ENCODE measurements around the gene BEST4. TPM values are rescaled to one million over a fixed set of nuclear protein-coding genes. Genes with fewer than 3 reads are reported as not detected.
"Not testable (repeated sequence)": the region's sequence is repeated elsewhere in the genome, so short reads cannot be mapped to it uniquely, and the experiment has no call there.

Gene BEST4
- total and polyA plus RNA-seq, 9 donors = 0.25 to 1.7 (median 0.63) TPM

GRCh38 chr1:44775930-44776729, 11.8 kb downstream of the BEST4 start:
- Histone ChIP-seq H3K4me1 (ENCODE audit: insufficient read depth) (peaks cover 5% of the 10 kb centered on the region), H3K27ac (peak overlapping the region; percentile 81 to 94), H3K36me3 (no peaks in the 10 kb centered on the region), H3K27me3 (no peaks in the 10 kb centered on the region), H3K4me3 (peak overlapping the region; percentile 74), H3K9me3 (no peaks in the 10 kb centered on the region)
- intact Hi-C loops (cut with DNase I) = no loop called here
- DNase-seq = no peak
- TF ChIP-seq EP300 (IDR thresholded peaks at IDR 0.05) (no peak), CTCF (IDR thresholded peaks at IDR 0.05) (no peak), POLR2A (IDR thresholded peaks at IDR 0.05) (no peak)
- WGBS, 3 donors = 1 to 4% (median 3%) methylated on average over 25 to 36 of the region's 36 CpGs

DNA sequence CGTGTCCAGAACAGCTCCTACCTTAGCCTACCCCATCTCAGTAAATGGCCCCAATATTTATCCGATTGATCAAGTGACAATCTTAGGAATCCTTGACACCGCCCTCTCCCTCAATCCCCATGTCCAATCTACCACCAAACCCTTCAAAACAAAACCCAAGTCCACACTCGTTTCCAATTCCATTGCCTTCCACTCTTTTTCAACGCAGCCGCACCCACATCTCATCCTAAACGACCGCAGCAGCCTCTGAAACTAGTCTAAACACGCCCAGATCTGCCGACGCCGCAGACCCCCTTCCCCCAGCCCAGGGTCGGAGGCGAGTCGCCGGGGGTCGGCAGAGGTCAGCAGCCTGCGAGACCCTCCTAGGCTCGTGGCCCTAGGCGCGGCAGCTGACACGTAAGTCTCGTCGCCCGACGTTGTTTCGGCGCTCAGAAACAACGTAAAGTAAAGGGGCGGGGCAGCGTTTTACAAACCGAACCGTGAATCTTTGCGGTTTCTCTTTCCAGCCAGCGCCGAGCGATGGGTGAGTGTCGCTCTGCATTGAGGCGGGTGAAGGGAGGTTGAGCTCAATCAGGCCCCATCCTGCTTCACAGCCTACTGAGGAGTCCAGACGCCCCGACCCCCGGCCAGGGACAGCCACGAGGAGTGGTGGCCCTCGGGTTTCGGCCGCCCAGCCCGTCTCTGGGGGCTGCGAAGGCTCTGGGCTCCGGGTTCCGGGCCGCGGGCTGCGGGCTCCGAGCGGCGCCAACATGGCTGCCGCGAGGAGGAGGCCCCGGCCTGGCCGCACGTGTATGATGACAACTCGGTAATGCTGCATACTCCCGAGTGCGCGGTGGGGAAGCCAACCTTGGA, 12.7 kb downstream of the BEST4 start, which contains the start of gene RPS8:
Gene RPS8, plus strand, starts transcription at position 463 of the 852 bp plus-strand sequence. Its CDS starts 57 bp downstream, at position 520.
- Histone ChIP-seq H3K9me3 (no peaks in the 10 kb centered on the region), H3K4me1 (ENCODE audit: insufficient read depth) (peaks cover 5% of the 10 kb centered on the region), H3K27ac (peak within 1 kb of the TSS; percentile 81 to 94), H3K36me3 (no peaks in the 10 kb centered on the region), H3K4me3 (peak within 1 kb of the TSS; percentile 74), H3K27me3 (no peaks in the 10 kb centered on the region)
- WGBS, 3 donors = 0 to 1% (median 0%) methylated on average over 45 to 65 of the region's 65 CpGs
- intact Hi-C loops (cut with DNase I) = no loop called here
- peak; percentile 92 to 94 (median 94) for DNase-seq
- peak in 1 of 3 donors; percentile 23 for TF ChIP-seq CTCF (IDR thresholded peaks at IDR 0.05)
- TF ChIP-seq EP300 (IDR thresholded peaks at IDR 0.05) = no peak
- peak; percentile 97 for TF ChIP-seq POLR2A (IDR thresholded peaks at IDR 0.05)

DNA sequence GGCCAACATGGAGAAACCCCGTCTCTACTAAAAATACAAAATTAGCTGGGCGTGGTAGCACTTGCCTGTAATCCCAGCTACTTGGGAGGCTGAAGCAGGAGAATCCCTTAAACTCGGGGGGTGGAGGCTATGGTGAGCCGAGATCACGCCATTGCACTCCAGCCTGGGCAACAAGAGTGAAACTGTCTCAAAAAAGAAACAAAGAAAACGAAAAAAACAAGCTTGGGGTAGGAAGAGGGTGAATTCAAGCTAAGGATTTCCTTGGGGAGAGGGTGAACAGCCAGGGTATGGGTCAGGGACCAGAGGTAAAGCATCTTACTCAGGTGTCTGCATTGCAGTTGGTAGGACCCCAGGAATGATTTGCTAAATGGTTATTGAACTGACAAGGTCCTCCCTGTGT, 21.5 kb downstream of the BEST4 start:
- H3K4me1 ChIP-seq (ENCODE audit: insufficient read depth); H3K27ac ChIP-seq; intact Hi-C loops (cut with DNase I); H3K9me3 ChIP-seq; H3K4me3 ChIP-seq; DNase-seq; H3K27me3 ChIP-seq; H3K36me3 ChIP-seq: not testable (repeated sequence)
- 92 to 93% (median 93%) methylated on average over 6 of the region's 6 CpGs for WGBS, 3 donors

DNA sequence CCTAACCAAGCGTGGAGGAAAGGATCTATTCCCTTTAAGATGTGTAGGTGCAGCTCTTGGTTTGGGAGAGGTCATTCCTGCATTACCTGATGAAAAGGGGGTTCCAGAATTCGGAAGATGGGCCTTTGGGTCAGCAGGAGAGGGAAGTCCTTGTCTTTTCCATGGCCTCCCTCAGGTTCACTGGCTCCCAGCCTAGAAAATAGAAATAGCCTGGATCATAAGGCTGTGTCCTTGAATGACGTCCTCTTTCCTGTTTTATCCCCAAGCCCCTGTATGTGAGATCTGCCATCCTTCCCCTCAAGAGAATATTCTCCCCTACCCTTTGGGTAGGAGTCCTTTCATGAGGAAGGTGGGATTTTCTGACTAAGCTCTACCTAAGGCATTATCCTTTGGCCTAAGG, 27.1 kb downstream of the BEST4 start:
- WGBS, 3 donors = 65 to 80% (median 69%) methylated on average over 3 of the region's 3 CpGs
- intact Hi-C loops (cut with DNase I) = no loop called here
- Histone ChIP-seq H3K27ac (no peak overlapping the region), H3K9me3 (no peaks in the 10 kb centered on the region), H3K36me3 (no peaks in the 10 kb centered on the region), H3K4me3 (no peak overlapping the region), H3K27me3 (no peaks in the 10 kb centered on the region), H3K4me1 (ENCODE audit: insufficient read depth) (no peaks in the 10 kb centered on the region)
- TF ChIP-seq CTCF (IDR thresholded peaks at IDR 0.05) = no peak
- no peak for TF ChIP-seq EP300 (IDR thresholded peaks at IDR 0.05)
- no peak for TF ChIP-seq POLR2A (IDR thresholded peaks at IDR 0.05)
- no peak for DNase-seq
